Measurements from ENCODE around the gene DRGX. TPM values are rescaled to one million over a fixed set of nuclear protein-coding genes. Genes with fewer than 3 reads are reported as not detected.

DRGX gene
- under 0.01 TPM in 1 of 2 replicates, not detected in the other for total RNA-seq

GRCh38 chr10:49395741-49396665, at the start of gene DRGX:
Gene DRGX (minus strand): TSS chr10:49396089. CDS start chr10:49395440, 649 bp downstream.
- peaks cover 95% of the 10 kb centered on the region for H3K27me3 ChIP-seq (ENCODE audit: insufficient read depth, low read length)
- DNase-seq (ENCODE audit: insufficient read length, low spot score, missing footprints), result no peak

GRCh38 chr10:49444349-49444748, 48.5 kb upstream of the DRGX start:
- H3K4me1 ChIP-seq (ENCODE audit: insufficient read depth, low read length), result peaks cover 3% of the 10 kb centered on the region
- TF ChIP-seq CTCF (IDR thresholded peaks at IDR 0.05; ENCODE audit: extremely low read depth, low read depth, low read length), result no peak
- H3K27ac ChIP-seq (ENCODE audit: low read depth, low read length), result no peak overlapping the region
- no peak for DNase-seq (ENCODE audit: insufficient read length, low spot score, missing footprints)
- H3K27me3 ChIP-seq (ENCODE audit: insufficient read depth, low read length), result no peaks in the 10 kb centered on the region
- H3K9me3 ChIP-seq (ENCODE audit: low read depth, low read length), result no peaks in the 10 kb centered on the region
- no peak overlapping the region for H3K4me3 ChIP-seq (ENCODE audit: insufficient read depth, low read length)
- no peaks in the 10 kb centered on the region for H3K79me2 ChIP-seq (ENCODE audit: insufficient read depth, low read length)
- H4K20me1 ChIP-seq (ENCODE audit: insufficient read depth, low read length), result no peaks in the 10 kb centered on the region
- H2AFZ ChIP-seq (ENCODE audit: low read length), result no peak overlapping the region
- no peaks in the 10 kb centered on the region for H3K36me3 ChIP-seq (ENCODE audit: insufficient read depth, low read length)
- H3K4me2 ChIP-seq (ENCODE audit: insufficient read depth, low read length), result no peak overlapping the region

More at GRCh38 chr10:49395741-49396665, at the start of gene DRGX:
- Histone ChIP-seq H3K36me3 (ENCODE audit: insufficient read depth, low read length) (no peaks in the 10 kb centered on the region), H3K4me2 (ENCODE audit: insufficient read depth, low read length) (no peak within 1 kb of the TSS), H3K79me2 (ENCODE audit: insufficient read depth, low read length) (no peaks in the 10 kb centered on the region), H3K4me3 (ENCODE audit: insufficient read depth, low read length) (no peak within 1 kb of the TSS), H3K4me1 (ENCODE audit: insufficient read depth, low read length) (no peaks in the 10 kb centered on the region), H4K20me1 (ENCODE audit: insufficient read depth, low read length) (no peaks in the 10 kb centered on the region), H3K27ac (ENCODE audit: low read depth, low read length) (no peak within 1 kb of the TSS), H2AFZ (ENCODE audit: low read length) (no peak within 1 kb of the TSS), H3K9me3 (ENCODE audit: low read depth, low read length) (no peaks in the 10 kb centered on the region)
- no peak for TF ChIP-seq CTCF (IDR thresholded peaks at IDR 0.05; ENCODE audit: extremely low read depth, low read depth, low read length)

GRCh38 chr10:49442863-49443262, 47.0 kb upstream of the DRGX start:
- Histone ChIP-seq H3K4me3 (ENCODE audit: insufficient read depth, low read length) (no peak overlapping the region), H3K9me3 (ENCODE audit: low read depth, low read length) (no peaks in the 10 kb centered on the region), H3K4me2 (ENCODE audit: insufficient read depth, low read length) (no peak overlapping the region), H3K79me2 (ENCODE audit: insufficient read depth, low read length) (no peaks in the 10 kb centered on the region), H3K36me3 (ENCODE audit: insufficient read depth, low read length) (no peaks in the 10 kb centered on the region), H3K4me1 (ENCODE audit: insufficient read depth, low read length) (peaks cover 3% of the 10 kb centered on the region), H2AFZ (ENCODE audit: low read length) (no peak overlapping the region), H3K27ac (ENCODE audit: low read depth, low read length) (no peak overlapping the region), H3K27me3 (ENCODE audit: insufficient read depth, low read length) (no peaks in the 10 kb centered on the region), H4K20me1 (ENCODE audit: insufficient read depth, low read length) (no peaks in the 10 kb centered on the region)
- no peak for TF ChIP-seq CTCF (IDR thresholded peaks at IDR 0.05; ENCODE audit: extremely low read depth, low read depth, low read length)
- no peak for DNase-seq (ENCODE audit: insufficient read length, low spot score, missing footprints)
